ENCODE results near the gene CENATAC.
A peak's percentile ranks its signal among the peaks of the same experiment; 100 is the strongest.
"Not testable (repeated sequence)": the region's sequence is repeated elsewhere in the genome, so short reads cannot be mapped to it uniquely, and the experiment has no call there.

CENATAC gene, protein sequence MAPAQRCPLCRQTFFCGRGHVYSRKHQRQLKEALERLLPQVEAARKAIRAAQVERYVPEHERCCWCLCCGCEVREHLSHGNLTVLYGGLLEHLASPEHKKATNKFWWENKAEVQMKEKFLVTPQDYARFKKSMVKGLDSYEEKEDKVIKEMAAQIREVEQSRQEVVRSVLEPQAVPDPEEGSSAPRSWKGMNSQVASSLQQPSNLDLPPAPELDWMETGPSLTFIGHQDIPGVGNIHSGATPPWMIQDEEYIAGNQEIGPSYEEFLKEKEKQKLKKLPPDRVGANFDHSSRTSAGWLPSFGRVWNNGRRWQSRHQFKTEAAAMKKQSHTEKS

DNA sequence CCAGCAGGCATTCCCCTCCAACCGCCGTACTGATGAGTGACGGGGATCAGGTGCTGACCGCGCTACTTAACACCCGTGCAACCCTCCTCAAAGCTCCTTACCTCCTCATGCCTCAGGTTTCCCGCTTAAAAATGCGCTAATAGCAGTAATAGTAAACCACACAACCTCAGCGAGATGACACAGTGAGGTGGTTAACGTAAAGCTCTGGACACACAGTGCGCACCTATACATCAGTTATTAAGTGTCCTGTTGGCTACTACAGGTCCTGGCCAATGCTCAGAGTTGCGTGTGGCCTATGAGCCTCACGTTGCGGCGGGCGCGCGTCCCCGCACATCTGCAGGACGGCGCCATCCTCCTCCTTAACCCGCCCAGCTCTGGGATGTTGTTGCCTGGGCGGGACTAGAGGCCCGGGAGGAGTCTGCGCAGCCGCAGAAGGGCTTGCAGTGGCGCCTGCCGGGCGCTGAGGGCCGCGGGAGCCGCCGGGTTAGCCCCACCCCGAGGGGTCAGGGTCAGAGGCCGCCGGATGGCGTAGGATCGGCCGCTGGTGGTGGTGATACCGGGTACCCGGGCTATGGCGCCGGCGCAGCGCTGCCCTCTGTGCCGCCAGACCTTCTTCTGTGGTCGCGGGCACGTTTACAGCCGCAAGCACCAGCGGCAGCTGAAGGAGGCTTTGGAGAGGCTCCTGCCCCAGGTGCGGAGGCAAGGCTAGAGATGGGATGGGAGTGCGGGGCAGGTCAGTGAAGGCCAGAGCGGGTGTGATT is at the start of gene CENATAC:
CENATAC (plus strand) TSS at position 512 of the 761 bp plus-strand sequence; CDS start at position 572, 60 bp downstream.
- peak; percentile 96 for DNase-seq

DNA sequence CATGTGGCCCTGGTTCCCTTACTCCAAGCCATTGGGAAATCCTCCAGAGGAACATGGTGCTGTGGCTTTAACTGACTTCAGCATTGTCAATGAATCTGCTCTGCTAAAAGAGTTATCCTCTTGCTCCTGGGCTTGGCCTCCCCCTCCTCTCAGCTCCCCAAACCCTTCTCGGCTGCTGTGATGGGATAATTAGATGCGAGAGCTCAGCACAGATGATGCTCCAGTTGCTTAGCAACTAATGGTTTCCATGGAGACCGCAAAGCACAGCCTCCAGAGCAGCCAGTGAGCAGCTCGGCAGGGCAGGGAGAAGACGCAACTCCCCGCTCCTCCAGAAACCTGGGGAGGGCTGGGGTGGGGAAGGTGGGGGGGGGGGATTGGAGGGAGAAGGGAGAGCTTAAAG is 44.7 kb upstream of the CENATAC start:
- DNase-seq: no peak

DNA sequence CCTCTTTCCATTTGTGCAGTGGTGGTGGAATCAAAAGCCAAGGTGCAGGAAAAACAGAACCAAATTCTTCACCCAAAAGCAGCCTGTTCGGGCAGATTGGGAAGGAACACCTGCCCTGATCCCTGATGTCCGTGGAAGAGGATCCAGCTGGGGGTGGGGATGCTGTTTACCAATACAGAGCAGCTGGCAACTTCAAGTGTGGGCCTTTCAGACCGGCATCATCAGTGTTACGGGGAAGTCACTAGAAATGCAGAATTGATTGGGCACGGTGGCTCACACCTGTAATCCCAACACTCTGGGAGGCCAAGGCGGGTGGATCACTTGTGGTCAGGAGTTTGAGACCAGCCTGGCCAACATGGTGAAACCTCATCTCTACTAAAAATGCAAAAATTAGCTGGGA is 44.0 kb upstream of the CENATAC start:
- DNase-seq: not testable (repeated sequence)

DNA sequence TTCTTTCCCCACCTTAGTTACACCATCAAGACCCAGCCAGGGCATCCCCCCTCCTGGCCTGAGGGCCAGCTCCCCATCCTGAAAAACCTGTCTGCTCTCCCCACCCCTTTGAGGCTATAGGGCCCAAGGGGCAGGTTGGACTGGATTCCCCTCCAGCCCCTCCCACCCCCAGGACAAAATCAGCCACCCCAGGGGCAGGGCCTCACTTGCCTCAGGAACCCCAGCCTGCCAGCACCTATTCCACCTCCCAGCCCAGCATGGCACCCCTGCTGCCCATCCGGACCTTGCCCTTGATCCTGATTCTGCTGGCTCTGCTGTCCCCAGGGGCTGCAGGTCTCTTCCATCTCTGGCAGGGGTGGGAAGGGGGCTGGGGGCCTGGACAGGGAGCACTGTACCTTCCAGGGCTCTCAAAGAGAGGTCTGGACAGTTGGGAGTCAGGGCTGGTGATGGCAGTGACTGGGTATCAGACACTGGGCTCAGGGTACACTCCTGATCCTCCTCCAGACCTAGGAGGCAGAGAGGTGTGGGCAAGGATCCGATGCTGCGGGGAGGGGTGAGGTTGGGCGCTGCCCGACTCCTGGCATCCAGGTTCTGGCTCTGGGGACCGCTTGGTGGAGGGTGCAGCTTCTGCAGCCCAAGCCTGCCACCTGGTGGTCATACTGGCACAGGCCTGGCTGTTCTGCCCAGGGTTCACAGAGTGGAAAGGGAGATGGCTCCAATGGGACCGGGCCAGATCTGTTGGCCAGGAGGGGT is 41.7 kb upstream of the CENATAC start, which contains the start of gene UPK2:
UPK2 (plus strand) TSS at position 205 of the 753 bp plus-strand sequence; CDS start at position 258, 53 bp downstream.
- peak; percentile 88 for DNase-seq

DNA sequence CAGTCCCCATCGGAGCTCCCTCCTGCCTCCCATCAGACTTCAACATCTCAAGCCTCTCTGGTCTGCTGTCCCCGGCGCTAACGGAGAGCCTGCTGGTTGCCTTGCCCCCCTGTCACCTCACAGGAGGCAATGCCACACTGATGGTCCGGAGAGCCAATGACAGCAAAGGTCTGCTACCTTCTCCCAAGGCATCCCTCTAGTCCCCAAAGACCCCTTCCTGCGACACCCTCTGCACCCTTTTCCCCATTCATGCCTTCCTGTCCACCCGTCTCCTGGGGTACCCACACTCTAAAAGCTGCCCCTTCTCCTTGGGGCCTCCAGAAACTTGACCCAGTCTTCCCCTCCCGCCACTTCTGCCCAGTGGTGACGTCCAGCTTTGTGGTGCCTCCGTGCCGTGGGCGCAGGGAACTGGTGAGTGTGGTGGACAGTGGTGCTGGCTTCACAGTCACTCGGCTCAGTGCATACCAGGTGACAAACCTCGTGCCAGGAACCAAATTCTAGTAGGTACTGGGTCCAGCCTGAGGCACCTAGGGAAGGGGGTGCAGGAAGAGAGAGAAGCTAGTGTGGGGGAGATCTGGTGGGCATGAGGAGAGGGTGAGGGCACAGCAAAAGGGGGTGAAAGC is 41.0 kb upstream of the CENATAC start:
- no peak for DNase-seq

DNA sequence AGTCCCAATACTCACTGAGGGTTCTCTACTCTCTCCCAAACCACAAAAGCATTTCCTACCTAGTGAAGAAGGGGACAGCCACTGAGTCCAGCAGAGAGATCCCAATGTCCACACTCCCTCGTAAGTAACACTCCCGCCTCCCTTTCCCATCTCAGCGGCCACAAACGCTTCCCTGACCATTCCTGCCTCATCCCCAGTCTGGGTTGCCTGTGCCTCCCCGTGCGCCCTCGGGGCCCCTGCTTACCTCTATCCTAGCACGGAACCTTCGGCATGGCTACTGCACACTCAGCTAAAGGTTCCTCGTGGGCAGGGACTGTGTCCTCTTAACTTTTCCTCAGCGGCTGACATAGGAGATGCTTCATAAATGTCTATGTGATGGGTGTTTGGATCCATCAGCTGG is 40.4 kb upstream of the CENATAC start:
- DNase-seq: no peak

DNA sequence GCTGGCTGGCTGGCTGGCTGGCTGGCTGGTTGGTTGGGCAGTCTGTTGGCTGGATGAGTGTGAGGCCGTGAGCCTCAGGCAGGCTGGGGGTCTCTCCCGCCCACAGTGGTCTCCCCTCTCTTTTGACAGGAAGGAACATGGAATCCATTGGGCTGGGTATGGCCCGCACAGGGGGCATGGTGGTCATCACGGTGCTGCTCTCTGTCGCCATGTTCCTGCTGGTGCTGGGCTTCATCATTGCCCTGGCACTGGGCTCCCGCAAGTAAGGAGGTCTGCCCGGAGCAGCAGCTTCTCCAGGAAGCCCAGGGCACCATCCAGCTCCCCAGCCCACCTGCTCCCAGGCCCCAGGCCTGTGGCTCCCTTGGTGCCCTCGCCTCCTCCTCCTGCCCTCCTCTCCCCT is 40.0 kb upstream of the CENATAC start:
- no peak for DNase-seq

DNA sequence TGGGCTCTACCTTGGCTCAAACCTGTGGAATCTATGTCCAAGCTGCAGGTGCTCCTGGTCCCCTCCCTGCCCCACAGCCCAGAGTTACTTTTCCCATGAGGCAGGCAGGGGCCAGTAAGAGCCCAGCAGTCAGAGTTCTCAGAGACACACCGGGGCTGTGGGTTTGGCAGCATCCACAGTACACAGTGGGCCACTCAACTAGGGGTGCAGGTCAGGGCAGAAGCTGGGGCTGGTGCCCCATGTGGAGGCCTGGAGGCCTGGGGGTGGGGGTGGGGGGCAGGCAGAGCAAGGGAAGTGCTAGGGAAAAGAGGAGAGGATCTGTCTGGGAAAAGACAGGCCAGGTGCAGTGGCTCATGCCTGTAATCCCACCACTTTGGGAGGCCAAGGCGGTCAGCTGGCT is 39.4 kb upstream of the CENATAC start:
- no peak for DNase-seq

DNA sequence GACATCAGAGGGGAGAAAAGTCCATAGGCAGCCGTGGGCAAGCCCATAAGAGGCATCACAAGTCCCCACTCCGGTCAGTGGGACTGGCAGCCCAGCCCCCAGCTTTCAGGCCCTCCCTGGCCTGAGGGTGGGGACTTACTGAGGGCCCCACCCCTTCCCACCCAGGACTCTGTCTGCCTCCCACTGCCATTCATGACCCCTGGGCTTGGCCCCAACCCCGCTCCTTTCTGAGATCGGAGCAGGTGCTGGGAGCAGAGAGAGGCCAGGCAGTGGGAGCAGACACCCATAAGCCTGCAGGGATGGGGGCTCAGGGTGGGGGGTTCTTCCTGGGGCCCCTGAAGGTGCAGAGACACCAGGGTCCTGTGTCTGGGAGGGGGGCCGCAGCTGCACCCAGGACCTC is 36.7 kb upstream of the CENATAC start:
- DNase-seq: no peak

DNA sequence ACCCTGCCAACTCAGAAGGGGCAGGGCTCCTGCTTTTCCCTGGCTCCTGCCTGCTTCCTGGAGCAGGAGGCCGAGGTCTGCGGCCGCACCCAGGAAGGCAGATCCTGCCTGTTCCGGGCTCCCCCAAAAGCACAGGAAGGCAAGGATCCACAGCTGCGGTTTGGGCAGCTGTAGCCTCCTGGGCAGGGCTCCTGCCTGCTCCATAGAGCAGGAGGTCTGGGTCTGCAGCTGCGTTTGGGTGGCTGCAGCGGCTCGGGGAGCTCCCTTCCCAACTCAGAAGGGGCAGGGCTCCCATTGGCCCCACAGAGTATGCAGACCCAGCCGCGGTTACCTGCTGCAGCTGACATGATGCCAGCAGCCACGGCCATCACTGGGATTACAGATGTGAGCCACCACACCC is 36.3 kb upstream of the CENATAC start:
- no peak for DNase-seq

DNA sequence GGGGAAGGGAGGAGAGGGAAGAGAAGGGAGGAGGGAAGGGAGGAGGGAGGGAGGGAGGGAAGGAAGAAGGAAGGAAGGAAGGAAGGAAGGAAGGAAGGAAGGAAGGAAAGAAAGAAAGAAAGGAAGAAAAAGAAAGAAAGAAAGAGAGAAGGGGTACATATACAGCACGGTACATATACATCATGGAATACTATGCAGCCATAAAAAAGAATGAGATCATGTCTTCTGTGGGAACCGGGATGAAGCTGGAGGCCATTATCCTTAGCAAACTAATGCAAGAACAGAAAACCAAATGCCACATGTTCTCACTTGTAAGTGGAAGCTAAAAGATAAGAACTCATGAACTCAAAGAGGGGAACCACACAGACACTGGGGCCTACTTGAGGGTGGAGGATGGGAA is 28.4 kb upstream of the CENATAC start:
- not testable (repeated sequence) for DNase-seq

DNA sequence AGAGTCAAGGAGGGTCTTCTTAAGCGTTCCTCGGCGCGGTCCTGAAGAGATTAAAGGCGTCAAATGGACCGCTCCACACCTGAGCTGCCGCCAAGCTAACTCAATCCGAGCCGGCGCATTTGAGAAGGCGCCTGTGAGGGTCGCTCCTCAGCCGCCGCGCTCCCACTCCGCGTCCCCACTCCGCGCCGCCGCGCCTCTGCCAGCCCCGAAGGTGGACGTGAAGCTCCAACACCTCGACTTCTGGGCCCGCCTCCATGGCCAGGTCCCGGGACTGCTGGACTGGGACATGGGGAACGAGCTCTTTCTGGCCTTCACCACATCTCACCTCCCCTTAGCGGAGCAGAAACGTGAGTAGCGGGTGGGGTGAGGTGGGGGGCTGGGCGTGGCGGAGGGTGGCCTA is 26.3 kb upstream of the CENATAC start, which contains the start of gene FOXR1:
FOXR1 (plus strand) TSS at position 116 of the 400 bp plus-strand sequence; CDS start at position 287, 171 bp downstream.
- no peak for DNase-seq

DNA sequence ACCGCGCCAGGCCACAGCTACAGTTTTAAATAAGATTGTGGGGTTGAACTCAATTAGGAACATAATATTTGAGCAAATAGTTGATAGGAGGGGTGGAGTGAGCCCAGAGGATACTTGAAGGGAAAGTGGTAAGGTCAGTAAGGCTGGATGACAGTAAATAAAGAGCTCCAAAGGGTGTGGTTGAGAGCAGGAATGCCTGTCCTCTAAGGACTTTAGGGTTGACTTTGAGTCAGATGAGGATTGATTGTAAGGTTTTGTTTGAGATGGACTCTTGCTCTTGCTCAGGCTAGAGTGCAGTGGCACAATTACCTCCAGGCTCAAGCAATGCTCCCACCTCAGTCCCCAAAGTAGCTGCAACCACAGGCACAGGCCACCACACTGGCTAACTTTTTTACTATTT is 24.0 kb upstream of the CENATAC start:
- DNase-seq: no peak

DNA sequence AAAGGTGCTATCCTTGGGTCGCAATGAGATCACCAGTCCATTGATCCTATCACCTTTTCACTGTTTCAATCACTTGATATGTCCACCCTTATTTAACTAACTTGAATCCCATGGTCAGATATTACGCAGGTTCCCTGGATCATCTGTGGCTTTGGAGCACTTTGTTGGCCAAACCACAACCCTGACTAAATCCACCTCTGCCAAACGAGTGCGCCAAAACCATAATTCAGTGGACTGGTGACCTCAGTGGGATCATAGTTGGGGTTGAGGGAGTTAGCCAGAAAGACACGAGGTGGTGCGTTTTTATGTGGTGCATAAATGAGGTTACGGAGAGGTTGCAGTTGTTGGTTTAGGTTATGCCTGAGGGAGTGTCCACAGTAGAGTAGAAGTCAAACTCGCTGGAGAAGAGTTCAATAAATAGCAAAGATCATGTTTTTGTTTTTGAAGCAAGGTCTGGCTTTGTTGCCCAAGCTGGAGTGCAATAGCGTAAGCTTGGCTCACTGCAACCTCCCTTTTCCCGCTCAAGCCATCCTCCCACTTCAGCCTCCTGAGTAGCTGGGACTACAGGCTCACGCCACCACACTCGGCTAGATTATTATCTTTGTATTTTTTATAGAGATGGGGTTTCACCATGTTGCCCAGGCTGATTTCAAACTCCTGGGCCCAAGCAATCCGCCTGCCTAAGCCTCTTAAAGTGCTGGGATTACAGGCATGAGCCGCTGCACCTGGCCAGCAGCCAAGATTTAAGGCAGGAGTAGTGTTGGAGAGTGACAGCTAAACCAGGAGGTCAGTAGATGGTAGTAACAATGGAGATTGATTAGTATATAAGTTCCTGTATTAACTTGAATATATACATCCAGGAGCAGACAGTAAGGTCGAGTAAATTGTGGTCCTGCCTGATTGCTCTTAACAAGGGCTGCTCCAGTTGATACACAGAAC is 21.9 kb upstream of the CENATAC start:
- DNase-seq: no peak

DNA sequence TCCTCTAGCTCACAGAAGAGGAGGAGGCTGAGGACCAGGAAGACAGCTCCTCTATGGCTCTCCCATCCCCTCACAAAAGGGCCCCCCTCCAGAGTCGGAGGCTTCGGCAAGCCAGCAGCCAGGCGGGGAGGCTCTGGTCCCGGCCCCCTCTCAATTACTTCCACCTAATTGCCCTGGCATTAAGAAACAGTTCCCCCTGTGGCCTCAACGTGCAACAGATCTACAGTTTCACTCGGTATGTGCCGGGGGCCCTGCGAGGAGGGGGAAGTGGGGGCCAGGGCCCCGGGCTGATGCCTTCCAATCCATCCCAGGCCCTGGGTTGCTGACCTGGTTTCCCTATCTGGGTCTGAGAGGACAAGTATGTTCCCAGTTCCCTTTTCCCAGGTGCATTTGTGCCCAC is 18.5 kb upstream of the CENATAC start:
- DNase-seq: no peak

DNA sequence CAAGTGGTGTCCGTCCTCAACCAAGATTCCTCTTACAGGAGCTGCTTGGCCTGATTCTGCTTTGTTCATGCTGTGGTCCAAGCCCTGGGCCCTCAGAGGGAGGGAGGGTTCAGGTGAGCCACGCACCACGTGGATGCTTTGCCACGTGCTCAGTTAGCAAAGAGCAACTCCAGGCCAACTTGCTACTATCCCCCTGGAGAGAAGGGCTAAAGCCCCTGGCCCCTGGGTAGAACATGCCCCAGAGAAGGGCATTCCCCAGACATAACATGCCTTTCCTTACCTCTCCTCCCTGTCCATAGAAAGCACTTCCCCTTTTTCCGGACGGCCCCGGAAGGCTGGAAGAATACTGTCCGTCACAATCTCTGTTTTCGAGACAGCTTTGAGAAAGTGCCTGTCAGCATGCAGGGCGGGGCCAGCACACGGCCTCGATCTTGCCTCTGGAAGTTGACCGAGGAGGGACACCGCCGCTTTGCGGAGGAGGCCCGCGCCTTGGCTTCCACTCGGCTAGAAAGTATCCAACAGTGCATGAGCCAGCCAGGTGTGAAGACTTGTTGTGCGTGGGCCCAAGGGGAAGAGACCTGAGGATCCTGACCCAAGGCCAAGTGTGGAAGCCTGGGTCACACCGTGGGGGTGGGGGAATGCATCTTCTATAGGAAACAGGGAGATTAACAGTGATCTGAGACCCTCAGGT is 17.6 kb upstream of the CENATAC start:
- DNase-seq: no peak

DNA sequence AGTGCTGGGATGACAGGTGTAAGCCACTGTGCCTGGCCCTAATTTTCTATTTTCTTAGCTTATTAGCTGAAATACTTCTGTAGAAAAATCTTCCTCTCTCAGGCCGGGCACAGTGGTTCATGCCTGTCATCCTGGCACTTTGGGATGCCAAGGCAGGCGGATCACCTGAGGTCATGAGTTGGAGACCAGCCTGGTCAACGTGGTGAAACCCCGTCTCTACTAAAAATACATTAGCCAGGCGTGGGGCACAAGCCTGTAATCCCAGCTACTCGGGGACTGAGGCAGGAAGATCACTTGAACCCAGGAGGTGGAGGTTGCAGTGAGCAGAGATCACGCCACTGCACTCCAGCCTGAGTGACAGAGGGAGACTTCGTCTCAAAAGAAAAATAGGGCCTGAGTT is 13.6 kb upstream of the CENATAC start:
- not testable (repeated sequence) for DNase-seq

DNA sequence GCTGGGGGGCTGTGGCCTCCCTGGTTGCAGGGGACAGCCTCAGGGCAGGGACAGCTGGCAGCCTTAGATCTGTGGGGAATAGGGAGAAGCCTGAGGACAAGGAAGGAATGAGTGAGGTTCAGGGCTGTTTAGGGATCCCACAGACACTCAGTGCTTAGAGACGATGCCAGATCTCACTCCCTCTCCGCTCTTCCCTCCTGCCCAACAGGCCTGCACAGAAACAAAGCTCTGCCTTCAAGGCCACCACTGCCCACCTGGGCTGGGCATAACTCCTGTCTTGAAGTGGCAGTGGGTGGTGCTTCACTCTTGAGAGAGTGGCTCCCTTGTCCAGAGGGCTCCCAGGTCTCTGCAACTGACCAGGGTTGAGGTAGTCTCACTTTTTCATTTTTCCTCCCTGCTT is 13.1 kb upstream of the CENATAC start:
- no peak for DNase-seq

DNA sequence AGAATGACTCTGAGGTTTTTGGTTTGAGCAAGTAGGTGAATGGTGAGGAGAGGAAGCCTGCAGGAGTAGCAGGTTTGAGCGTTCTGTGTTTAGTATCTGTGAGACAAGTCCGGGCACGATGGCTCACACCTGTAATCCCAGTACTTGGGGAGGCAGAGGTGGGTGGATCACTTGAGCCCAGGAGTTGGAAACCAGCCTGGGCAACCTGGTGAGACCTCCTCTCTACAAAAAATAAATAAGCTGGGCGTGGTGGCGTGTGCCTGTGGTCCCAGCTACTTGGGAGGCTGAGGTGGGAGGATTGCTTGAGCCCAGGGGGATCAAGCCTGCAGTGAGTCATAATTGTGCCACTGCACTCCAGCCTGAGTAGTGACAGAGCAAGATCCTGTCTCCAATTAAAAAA is 9.7 kb upstream of the CENATAC start:
- no peak for DNase-seq

DNA sequence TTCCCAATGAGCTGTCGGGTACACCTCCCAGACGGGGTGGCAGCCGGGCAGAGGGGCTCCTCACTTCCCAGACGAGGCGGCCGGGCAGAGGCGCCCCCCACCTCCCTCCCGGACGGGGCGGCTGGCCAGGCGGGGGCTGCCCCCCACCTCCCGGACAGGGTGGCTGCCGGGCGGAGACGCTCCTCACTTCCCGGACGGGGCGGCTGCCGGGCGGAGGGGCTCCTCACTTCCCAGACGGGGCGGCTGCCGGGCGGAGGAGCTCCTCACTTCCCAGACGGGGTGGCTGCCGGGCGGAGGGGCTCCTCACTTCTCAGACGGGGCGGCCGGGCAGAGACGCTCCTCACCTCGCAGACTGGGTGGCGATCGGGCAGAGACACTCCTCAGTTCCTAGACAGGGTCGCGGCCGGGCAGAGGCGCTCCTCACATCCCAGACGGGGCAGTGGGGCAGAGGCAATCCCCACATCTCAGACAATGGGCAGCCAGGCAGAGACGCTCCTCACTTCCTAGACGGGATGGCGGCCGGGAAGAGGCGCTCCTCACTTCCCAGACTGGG is 6.4 kb upstream of the CENATAC start:
- not testable (repeated sequence) for DNase-seq
